DOHH2 (cell line): ENCODE results near the gene PCYT1A.

Experiments
- H3F3A ChIP-seq: fragments of 200-600 bp; sonication (generic), shearing (Covaris generic); 2 replicates; pipeline ENCODE4 v1.6.0; 2016; ENCODE audit warnings: antibody characterized with exemption, mild to moderate bottlenecking; ENCODE audit not compliant: control insufficient read depth, insufficient read depth
- H3K27ac ChIP-seq: fragments of 200-600 bp; sonication (generic); 2 replicates; pipeline ENCODE4 v1.5.1; 2014; ENCODE audit warnings: low read depth, mild to moderate bottlenecking, low read length, moderate library complexity
- H3K27me3 ChIP-seq: fragments of 200-600 bp; sonication (generic); 2 replicates; pipeline ENCODE4 v1.6.1; 2014; ENCODE audit warnings: mild to moderate bottlenecking, low read length, mixed read lengths; ENCODE audit not compliant: control insufficient read depth
- H3K36me3 ChIP-seq: fragments of 200-600 bp; sonication (generic); 2 replicates; pipeline ENCODE4 v1.6.1; 2014; ENCODE audit warnings: mild to moderate bottlenecking, low read length, moderate library complexity, mixed read lengths; ENCODE audit not compliant: control insufficient read depth
- H3K4me1 ChIP-seq: fragments of 200-600 bp; sonication (generic); 2 replicates; pipeline ENCODE4 v1.6.1; 2014; ENCODE audit warnings: mild to moderate bottlenecking, low read length, mixed read lengths; ENCODE audit not compliant: control insufficient read depth
- H3K4me2 ChIP-seq: fragments of 200-600 bp; sonication (generic); 2 replicates; pipeline ENCODE4 v1.6.0; 2014; ENCODE audit warnings: mild to moderate bottlenecking, low read length, moderate library complexity
- H3K4me3 ChIP-seq: fragments of 200-600 bp; sonication (generic); 2 replicates; pipeline ENCODE4 v1.5.1; 2014; ENCODE audit warnings: mild to moderate bottlenecking, low read length, mixed read lengths
- H3K79me2 ChIP-seq: fragments of 200-600 bp; sonication (generic); 2 replicates; pipeline ENCODE4 v1.6.1; 2014; ENCODE audit warnings: mild to moderate bottlenecking, low read length, mixed read lengths; ENCODE audit not compliant: control insufficient read depth
- H3K9me2 ChIP-seq: fragments of 200-600 bp; sonication (generic); replicated peaks from 2 replicates; pipeline ENCODE4 v1.6.1; 2014; ENCODE audit warnings: mild to moderate bottlenecking, low read length, mixed read lengths; ENCODE audit not compliant: control insufficient read depth
- H3K9me3 ChIP-seq: fragments of 200-600 bp; sonication (generic); 2 replicates; pipeline ENCODE4 v1.6.1; 2014; ENCODE audit warnings: antibody characterized with exemption, low read length, mixed read lengths; ENCODE audit not compliant: control insufficient read depth, insufficient read depth
- H4K20me1 ChIP-seq: fragments of 200-600 bp; sonication (generic); 2 replicates; pipeline ENCODE4 v1.6.0; 2014; ENCODE audit warnings: low read depth, mild to moderate bottlenecking, antibody characterized with exemption, low read length, moderate library complexity; ENCODE audit not compliant: control insufficient read depth, insufficient read depth
- EZH2phosphoT487 ChIP-seq: fragments of 200-600 bp; sonication (generic); IDR thresholded peaks from 2 replicates; pipeline ENCODE4 v1.6.1; 2017; ENCODE audit warnings: borderline replicate concordance, mild to moderate bottlenecking, antibody characterized with exemption, low read length, moderate library complexity, mixed read lengths
- TF ChIP-seq, protein P1 (sequence below): fragments of 200-600 bp; sonication (generic); IDR thresholded peaks from one replicate; pipeline ENCODE4 v1.5.1; 2014; ENCODE audit warnings: antibody characterized with exemption, mild to moderate bottlenecking, low read depth, low read length; ENCODE audit not compliant: poor library complexity, severe bottlenecking

Gene PCYT1A

DNA sequence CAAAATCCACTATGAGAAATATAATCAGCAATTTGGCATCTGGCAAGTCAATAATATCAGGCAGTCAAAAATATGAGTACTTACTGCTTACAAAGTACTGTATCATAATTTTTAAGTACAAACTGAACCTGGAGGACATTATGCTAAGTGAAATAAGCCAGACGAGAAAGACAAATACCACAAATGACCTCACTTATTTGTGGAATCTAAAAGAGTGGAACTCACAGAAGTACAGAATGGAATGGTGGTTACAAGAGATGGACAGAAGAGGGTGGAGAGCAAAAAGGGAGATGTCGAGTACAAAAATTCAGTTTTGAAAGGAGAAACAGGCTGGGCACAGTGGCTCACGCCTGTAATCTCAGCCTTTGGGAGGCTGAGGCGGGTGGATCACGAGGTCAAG, 12.4 kb downstream of the PCYT1A start:
- Histone ChIP-seq H4K20me1 (no peaks in the 10 kb centered on the region), H3F3A (no peaks in the 10 kb centered on the region), H3K36me3 (0 out of 2 replicates have a peak, but pooled peaks cover 5% of the 10 kb centered on the region), H3K9me2 (no peaks in the 10 kb centered on the region), H3K79me2 (peaks cover 14% of the 10 kb centered on the region), H3K4me2 (no peak overlapping the region), H3K9me3 (peaks cover 5% of the 10 kb centered on the region; the same call in 1 of the 2 replicates), H3K4me1 (peaks cover 6% of the 10 kb centered on the region), H3K27ac (no peak overlapping the region), H3K4me3 (no peak overlapping the region), H3K27me3 (no peaks in the 10 kb centered on the region)
- TF ChIP-seq EZH2phosphoT487, result no peak
- TF ChIP-seq, protein P1, sequence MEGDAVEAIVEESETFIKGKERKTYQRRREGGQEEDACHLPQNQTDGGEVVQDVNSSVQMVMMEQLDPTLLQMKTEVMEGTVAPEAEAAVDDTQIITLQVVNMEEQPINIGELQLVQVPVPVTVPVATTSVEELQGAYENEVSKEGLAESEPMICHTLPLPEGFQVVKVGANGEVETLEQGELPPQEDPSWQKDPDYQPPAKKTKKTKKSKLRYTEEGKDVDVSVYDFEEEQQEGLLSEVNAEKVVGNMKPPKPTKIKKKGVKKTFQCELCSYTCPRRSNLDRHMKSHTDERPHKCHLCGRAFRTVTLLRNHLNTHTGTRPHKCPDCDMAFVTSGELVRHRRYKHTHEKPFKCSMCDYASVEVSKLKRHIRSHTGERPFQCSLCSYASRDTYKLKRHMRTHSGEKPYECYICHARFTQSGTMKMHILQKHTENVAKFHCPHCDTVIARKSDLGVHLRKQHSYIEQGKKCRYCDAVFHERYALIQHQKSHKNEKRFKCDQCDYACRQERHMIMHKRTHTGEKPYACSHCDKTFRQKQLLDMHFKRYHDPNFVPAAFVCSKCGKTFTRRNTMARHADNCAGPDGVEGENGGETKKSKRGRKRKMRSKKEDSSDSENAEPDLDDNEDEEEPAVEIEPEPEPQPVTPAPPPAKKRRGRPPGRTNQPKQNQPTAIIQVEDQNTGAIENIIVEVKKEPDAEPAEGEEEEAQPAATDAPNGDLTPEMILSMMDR, result no peak

DNA sequence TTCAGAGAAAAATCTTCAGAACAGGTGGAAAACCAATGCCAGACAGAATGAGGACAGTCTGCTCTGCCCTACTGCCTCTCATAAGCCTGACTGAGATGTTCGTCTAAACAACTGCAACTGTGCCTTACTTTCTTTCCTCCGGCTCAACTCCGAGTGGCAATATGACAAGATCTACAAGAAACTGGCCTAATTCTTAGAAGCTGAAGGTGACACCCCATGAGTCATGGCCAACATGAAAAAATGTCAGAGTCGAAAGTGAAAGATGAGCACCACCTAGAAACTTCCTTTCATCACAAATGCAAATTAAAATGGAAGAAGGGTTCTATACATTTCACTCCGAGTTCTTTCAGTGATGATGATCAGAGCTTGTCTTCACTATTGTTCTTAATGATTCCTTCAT, 12.9 kb downstream of the PCYT1A start:
- no peaks in the 10 kb centered on the region for H4K20me1 ChIP-seq
- H3K27ac ChIP-seq, result no peak overlapping the region
- H3K4me2 ChIP-seq, result no peak overlapping the region
- peaks cover 14% of the 10 kb centered on the region for H3K79me2 ChIP-seq
- H3K27me3 ChIP-seq, result no peaks in the 10 kb centered on the region
- H3K4me1 ChIP-seq, result peaks cover 6% of the 10 kb centered on the region
- H3K36me3 ChIP-seq, result 0 out of 2 replicates have a peak, but pooled peaks cover 5% of the 10 kb centered on the region
- no peak overlapping the region for H3K4me3 ChIP-seq
- H3K9me2 ChIP-seq, result no peaks in the 10 kb centered on the region
- H3F3A ChIP-seq, result no peaks in the 10 kb centered on the region
- H3K9me3 ChIP-seq, result peaks cover 5% of the 10 kb centered on the region; the same call in 1 of the 2 replicates
- TF ChIP-seq EZH2phosphoT487, result no peak
- TF ChIP-seq, protein P1, result no peak

DNA sequence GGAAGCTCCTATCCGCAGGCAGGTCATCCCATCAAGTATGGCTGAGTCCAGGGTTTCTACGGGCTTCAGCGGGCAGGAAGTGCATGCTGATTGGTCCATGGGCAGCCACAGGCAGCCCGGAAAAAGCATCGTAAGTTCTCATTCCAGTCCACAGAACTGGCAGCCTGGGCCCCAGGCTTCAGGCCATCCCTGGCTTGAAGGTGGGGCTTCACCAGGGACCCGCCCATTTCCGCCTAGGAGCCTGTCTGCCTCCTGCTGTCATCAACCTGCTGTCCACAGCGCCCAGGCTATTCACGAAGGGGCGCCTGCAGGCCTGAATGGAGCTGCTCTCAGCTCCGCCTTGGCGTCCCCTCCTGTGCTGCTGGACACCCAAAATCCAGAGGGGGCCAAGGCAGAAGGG, 13.9 kb downstream of the PCYT1A start:
- Histone ChIP-seq H3K4me3 (no peak overlapping the region), H4K20me1 (no peaks in the 10 kb centered on the region), H3K27me3 (no peaks in the 10 kb centered on the region), H3K4me2 (no peak overlapping the region), H3K79me2 (peaks cover 11% of the 10 kb centered on the region), H3K9me3 (peaks cover 5% of the 10 kb centered on the region; the same call in 1 of the 2 replicates), H3F3A (no peaks in the 10 kb centered on the region), H3K36me3 (0 out of 2 replicates have a peak, but pooled peaks cover 5% of the 10 kb centered on the region), H3K9me2 (no peaks in the 10 kb centered on the region), H3K27ac (no peak overlapping the region), H3K4me1 (peaks cover 6% of the 10 kb centered on the region)
- TF ChIP-seq EZH2phosphoT487, result no peak
- TF ChIP-seq, protein P1, result no peak
